NK-92 (cell line): Measurements from ENCODE around the gene OR11A1.

Experiments used
- DNase-seq: peaks from one replicate; lab custom pipeline; 2025; ENCODE audit not compliant: unreplicated experiment; lab: John Stamatoyannopoulos, UW

The OR11A1 gene

GRCh38 chr6:29399525-29399924 is 57.3 kb downstream of the OR11A1 start:
- no peak for DNase-seq

DNA sequence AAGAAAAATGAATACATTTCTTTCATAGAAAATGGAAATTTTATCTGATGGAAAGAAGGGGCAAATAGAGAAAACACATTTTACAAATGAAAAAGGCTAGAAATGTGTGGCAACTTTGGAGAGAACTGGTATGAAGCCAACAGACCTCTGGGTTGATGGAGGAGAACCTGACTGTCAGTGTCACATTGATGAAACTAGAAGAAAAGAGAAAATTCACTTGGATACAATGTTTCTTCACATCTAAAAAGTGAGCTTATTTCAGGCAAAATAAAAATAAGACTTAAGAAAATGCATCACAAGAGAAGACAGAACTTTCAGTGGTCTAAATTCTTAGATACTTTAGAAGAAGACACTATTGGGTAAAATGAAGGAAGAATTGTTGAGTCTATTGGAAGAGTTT is 61.5 kb downstream of the OR11A1 start, which contains the start of gene OR12D2:
Gene OR12D2, plus strand, starts transcription at position 301 of the 400 bp plus-strand sequence. CDS start 1,069 bp downstream, outside the sequence.
- no peak for DNase-seq

DNA sequence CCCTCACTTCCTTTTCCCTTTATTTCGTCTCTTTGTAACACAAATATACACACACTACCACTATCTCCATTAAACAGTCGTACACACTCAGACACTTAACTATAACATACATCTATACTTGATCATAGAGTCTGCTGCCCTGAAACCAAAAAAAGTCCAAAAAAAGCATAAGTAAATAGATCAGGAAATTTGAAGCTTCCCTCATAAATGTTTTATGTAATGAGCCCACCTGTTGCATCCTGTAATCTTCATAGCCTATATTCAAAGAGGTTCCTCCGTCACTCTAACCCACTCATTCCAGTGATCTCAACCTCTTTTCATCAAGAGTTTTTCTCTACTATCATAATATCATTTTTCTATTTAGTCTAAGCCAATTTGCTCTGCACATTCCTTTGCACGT is 68.3 kb downstream of the OR11A1 start:
- no peak for DNase-seq

- DNase-seq, result no peak
Measured at GRCh38 chr6:29376003-29376402, 80.9 kb downstream of the OR11A1 start.
